ENCODE results near the gene DENND4C.
"Not testable (repeated sequence)": the region's sequence is repeated elsewhere in the genome, so short reads cannot be mapped to it uniquely, and the experiment has no call there.

DENND4C gene

GRCh38 chr9:19410195-19410503, 179.7 kb downstream of the DENND4C start:
- no peaks in the 10 kb centered on the region for H3K9me3 ChIP-seq (ENCODE audit: control insufficient read depth, insufficient read depth, low read length)
- no peak overlapping the region for H3K27ac ChIP-seq (ENCODE audit: low read depth, low read length)
- H3K4me3 ChIP-seq (ENCODE audit: low read depth, low read length), result peak overlapping the region; percentile 77
- peaks cover 17% of the 10 kb centered on the region for H3K27me3 ChIP-seq (ENCODE audit: control insufficient read depth, insufficient read depth, low read length)
- peaks cover 19% of the 10 kb centered on the region for H3K4me1 ChIP-seq (ENCODE audit: control insufficient read depth, insufficient read depth, low read length)
- no peak overlapping the region for H3K9ac ChIP-seq (ENCODE audit: low read depth, low read length)
- H3K36me3 ChIP-seq (ENCODE audit: control insufficient read depth, insufficient read depth, low read length), result 0 out of 2 replicates have a peak, but pooled peaks cover 7% of the 10 kb centered on the region

- peaks cover 17% of the 10 kb centered on the region for H3K27me3 ChIP-seq (ENCODE audit: control insufficient read depth, insufficient read depth, low read length)
- no peak overlapping the region for H3K27ac ChIP-seq (ENCODE audit: low read depth, low read length)
- 0 out of 2 replicates have a peak, but pooled peaks cover 7% of the 10 kb centered on the region for H3K36me3 ChIP-seq (ENCODE audit: control insufficient read depth, insufficient read depth, low read length)
- no peaks in the 10 kb centered on the region for H3K9me3 ChIP-seq (ENCODE audit: control insufficient read depth, insufficient read depth, low read length)
- H3K4me3 ChIP-seq (ENCODE audit: low read depth, low read length), result no peak overlapping the region
- H3K4me1 ChIP-seq (ENCODE audit: control insufficient read depth, insufficient read depth, low read length), result peaks cover 19% of the 10 kb centered on the region
- no peak overlapping the region for H3K9ac ChIP-seq (ENCODE audit: low read depth, low read length)
Measured at GRCh38 chr9:19410594-19410993, 180.1 kb downstream of the DENND4C start.

GRCh38 chr9:19411316-19411715, 180.8 kb downstream of the DENND4C start:
- 0 out of 2 replicates have a peak, but pooled peaks cover 7% of the 10 kb centered on the region for H3K36me3 ChIP-seq (ENCODE audit: control insufficient read depth, insufficient read depth, low read length)
- no peaks in the 10 kb centered on the region for H3K9me3 ChIP-seq (ENCODE audit: control insufficient read depth, insufficient read depth, low read length)
- no peak overlapping the region for H3K4me3 ChIP-seq (ENCODE audit: low read depth, low read length)
- no peak overlapping the region for H3K9ac ChIP-seq (ENCODE audit: low read depth, low read length)
- H3K4me1 ChIP-seq (ENCODE audit: control insufficient read depth, insufficient read depth, low read length), result peaks cover 19% of the 10 kb centered on the region
- H3K27me3 ChIP-seq (ENCODE audit: control insufficient read depth, insufficient read depth, low read length), result peaks cover 17% of the 10 kb centered on the region
- H3K27ac ChIP-seq (ENCODE audit: low read depth, low read length), result no peak overlapping the region

- H3K4me3 ChIP-seq (ENCODE audit: low read depth, low read length); H3K27me3 ChIP-seq (ENCODE audit: control insufficient read depth, insufficient read depth, low read length); H3K36me3 ChIP-seq (ENCODE audit: control insufficient read depth, insufficient read depth, low read length); H3K27ac ChIP-seq (ENCODE audit: low read depth, low read length); H3K9me3 ChIP-seq (ENCODE audit: control insufficient read depth, insufficient read depth, low read length); H3K9ac ChIP-seq (ENCODE audit: low read depth, low read length): not testable (repeated sequence)
- H3K4me1 ChIP-seq (ENCODE audit: control insufficient read depth, insufficient read depth, low read length), result peaks cover 14% of the 10 kb centered on the region
Measured at GRCh38 chr9:19413456-19413855, 183.0 kb downstream of the DENND4C start.

GRCh38 chr9:19416143-19416542, 185.7 kb downstream of the DENND4C start:
- Histone ChIP-seq H3K36me3 (ENCODE audit: control insufficient read depth, insufficient read depth, low read length) (0 out of 2 replicates have a peak, but pooled peaks cover 7% of the 10 kb centered on the region), H3K27me3 (ENCODE audit: control insufficient read depth, insufficient read depth, low read length) (no peaks in the 10 kb centered on the region), H3K9ac (ENCODE audit: low read depth, low read length) (no peak overlapping the region), H3K4me1 (ENCODE audit: control insufficient read depth, insufficient read depth, low read length) (peaks cover 9% of the 10 kb centered on the region; the same call in 1 of the 2 replicates), H3K4me3 (ENCODE audit: low read depth, low read length) (no peak overlapping the region), H3K27ac (ENCODE audit: low read depth, low read length) (no peak overlapping the region), H3K9me3 (ENCODE audit: control insufficient read depth, insufficient read depth, low read length) (no peaks in the 10 kb centered on the region)

- H3K27me3 ChIP-seq (ENCODE audit: control insufficient read depth, insufficient read depth, low read length), result no peaks in the 10 kb centered on the region
- H3K4me3 ChIP-seq (ENCODE audit: low read depth, low read length), result no peak overlapping the region
- no peak overlapping the region for H3K27ac ChIP-seq (ENCODE audit: low read depth, low read length)
- peaks cover 13% of the 10 kb centered on the region for H3K36me3 ChIP-seq (ENCODE audit: control insufficient read depth, insufficient read depth, low read length)
- no peaks in the 10 kb centered on the region for H3K9me3 ChIP-seq (ENCODE audit: control insufficient read depth, insufficient read depth, low read length)
- peaks cover 20% of the 10 kb centered on the region for H3K4me1 ChIP-seq (ENCODE audit: control insufficient read depth, insufficient read depth, low read length)
- H3K9ac ChIP-seq (ENCODE audit: low read depth, low read length), result no peak overlapping the region
Measured at GRCh38 chr9:19420877-19421276, 190.4 kb downstream of the DENND4C start.

All from HUES48 (cell line).